GM21529 (cell line): ENCODE measurements around the gene LLPH.

Experiments
- ATAC-seq: cut with Tn5 transposase; IDR thresholded peaks from one replicate; pipeline ENCODE4 v1.9.1; 2021; ENCODE audit not compliant: unreplicated experiment

The LLPH gene

GRCh38 chr12:66103016-66103913 lies 27.3 kb downstream of the LLPH start:
- ATAC-seq, result no peak

- ATAC-seq, result peak; percentile 68
Observed at GRCh38 chr12:66092559-66093269, 37.8 kb downstream of the LLPH start.

- no peak for ATAC-seq
Observed at GRCh38 chr12:66090157-66090556, 40.4 kb downstream of the LLPH start.

DNA sequence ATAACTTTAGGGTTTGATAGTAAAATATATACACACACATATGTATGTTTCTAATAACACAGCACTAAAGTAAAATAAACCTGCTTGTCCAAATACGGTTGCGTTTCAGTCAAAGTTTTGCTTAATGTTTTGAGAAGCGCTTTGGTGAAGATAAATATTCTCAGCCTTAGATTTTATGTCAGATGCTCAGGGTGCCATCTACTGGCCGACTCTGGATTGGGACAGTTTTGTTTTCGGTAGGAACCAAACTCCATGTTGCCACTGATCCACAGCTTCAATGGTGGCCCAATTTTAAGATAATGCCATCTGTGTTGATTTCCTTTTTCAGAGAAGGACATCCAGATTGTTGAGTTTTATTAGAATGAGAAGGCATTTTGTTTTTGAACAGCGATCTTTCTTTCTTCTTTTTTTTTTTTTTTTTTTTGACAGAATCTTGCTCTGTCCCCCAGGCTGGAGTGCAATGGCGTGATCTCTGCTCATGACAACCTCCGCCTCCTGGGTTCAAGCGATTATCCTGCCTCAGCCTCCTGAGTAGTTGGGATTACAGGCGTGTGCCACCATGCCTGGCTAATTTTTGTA lies 43.1 kb downstream of the LLPH start:
- ATAC-seq, result peak; percentile 82

DNA sequence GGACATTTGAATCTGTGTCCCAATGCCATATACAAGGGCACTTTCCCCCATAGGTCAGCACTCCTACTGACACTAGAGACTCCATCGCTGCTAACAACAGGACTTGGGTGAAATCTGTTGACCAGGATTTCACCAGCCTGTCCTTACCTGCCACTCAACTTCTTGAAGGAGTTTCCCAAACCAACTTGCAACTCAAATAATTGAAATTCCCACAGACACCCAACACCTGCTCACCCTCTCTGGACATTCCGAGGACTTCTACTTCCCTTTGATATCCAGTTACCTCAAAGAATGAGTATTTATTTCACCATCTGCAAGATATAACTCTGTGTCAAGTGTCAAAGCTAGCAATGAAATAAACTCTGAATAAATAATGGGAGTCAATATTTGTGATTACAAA lies 44.6 kb downstream of the LLPH start:
- ATAC-seq, result no peak

DNA sequence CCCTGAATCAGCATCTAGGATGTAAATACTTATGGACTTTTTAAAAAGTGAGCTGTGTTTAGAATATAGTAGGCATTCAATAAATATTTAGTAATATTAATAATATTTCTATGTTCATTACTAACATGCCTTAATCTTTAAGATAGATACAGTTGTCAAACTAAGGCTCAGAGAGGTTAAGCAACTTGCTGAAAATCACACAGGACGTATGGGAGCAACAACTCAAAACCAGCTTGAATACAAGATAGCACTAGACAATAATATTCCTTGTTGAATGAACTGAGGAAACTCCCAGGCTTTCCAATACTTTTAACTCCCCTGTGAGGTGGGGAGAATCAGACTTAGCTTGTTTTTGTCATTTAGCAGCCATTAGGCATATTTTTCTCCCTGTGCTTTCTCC lies 45.3 kb downstream of the LLPH start:
- ATAC-seq, result no peak

- ATAC-seq, result no peak
Observed at GRCh38 chr12:66083766-66084165, 46.8 kb downstream of the LLPH start.

DNA sequence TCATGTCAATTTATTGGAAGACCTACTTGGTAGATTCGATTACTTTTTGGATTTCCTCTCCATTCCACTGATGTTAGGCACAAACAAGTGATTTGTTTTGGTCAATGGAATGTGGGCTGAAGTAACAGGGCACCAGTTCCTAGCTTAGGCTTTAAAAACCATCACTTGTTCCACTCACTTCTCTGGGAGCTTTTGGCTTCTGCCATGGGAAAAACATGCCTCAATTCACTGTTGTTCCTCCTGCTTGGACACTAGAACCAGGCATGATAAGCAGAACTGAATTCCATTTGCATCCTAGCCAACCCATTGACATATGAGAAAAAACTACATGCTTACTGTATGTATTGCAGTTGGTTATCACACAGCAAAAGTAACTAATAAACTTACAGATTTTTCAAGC lies 47.8 kb downstream of the LLPH start:
- no peak for ATAC-seq

GRCh38 chr12:66080791-66081190 lies 49.8 kb downstream of the LLPH start:
- no peak for ATAC-seq

DNA sequence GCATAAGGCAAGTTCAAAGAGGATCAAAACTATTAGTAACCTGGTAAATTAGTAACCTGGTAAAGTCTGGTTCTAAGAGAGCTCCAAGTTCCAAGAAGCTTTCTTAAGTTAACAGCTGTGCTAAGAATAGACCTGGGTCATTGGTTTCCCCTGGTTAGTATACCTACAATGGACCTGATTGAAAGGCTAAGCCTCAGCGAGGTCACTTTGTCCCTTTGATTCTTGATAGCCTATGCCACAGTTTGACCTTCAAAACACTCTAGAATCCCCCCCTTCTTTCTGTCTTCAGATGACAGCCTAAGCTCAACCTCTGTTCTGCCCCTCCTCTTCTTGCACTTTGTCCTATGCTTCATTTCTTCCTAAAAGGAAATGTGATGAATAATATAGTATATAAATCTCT lies 53.0 kb downstream of the LLPH start:
- ATAC-seq, result no peak

DNA sequence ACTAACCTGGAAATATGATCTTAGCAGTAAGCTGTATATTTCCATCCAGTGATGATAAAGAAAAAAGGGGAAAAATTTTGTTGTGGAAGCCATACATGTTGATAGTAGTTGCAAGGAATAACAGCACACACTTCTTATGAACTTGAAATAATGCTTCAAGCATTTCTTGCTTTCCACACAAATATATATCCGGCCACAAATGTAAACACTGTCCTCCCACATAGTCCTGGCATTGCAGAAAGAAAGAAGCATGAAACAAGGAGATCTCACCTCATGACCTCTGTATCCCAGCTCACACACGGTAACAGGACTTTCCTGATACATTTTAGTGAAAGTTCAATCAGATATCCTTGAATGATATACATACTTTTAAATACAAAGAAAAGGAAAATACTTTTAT lies 56.0 kb downstream of the LLPH start:
- ATAC-seq, result no peak

DNA sequence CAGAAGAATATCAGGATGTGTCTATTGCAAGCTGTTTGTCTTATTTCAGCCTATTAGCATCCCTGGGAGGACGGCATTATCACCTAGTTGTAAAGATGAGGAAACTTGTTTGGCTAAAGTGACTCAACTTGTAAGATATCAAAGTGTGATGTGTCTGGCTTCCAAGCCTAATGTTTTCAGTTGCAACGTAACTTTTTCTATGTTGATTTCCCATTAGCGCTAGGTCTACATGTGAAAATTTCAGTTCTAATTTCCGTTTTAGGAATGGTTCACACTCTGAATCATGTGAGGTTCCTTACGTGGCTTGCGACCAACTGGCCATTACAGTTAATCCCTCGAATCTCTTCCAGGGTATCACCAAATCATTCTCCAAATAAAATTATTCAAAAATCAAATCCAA lies 58.0 kb downstream of the LLPH start:
- ATAC-seq, result peak; percentile 64

DNA sequence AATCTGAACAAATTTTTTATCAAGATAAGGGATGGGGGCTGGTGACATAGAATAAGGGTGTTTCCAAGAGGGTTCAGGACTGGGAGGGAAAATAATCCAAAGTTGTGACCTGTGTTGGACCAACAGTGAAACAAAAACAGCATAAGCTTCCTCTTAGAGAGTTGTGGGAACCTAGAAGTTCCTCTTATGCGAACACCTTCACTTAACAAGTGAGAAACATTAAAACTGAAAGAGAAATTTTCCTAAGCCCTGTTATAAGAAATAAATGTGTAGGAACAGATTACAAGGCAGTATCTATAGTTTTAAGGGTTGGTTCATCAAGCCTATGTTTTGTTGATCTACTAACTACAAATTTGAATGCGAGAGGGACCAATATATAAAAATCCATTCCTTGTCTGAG lies 58.4 kb downstream of the LLPH start:
- peak; percentile 80 for ATAC-seq

GRCh38 chr12:66071549-66071948 lies 59.0 kb downstream of the LLPH start:
- ATAC-seq, result no peak

DNA sequence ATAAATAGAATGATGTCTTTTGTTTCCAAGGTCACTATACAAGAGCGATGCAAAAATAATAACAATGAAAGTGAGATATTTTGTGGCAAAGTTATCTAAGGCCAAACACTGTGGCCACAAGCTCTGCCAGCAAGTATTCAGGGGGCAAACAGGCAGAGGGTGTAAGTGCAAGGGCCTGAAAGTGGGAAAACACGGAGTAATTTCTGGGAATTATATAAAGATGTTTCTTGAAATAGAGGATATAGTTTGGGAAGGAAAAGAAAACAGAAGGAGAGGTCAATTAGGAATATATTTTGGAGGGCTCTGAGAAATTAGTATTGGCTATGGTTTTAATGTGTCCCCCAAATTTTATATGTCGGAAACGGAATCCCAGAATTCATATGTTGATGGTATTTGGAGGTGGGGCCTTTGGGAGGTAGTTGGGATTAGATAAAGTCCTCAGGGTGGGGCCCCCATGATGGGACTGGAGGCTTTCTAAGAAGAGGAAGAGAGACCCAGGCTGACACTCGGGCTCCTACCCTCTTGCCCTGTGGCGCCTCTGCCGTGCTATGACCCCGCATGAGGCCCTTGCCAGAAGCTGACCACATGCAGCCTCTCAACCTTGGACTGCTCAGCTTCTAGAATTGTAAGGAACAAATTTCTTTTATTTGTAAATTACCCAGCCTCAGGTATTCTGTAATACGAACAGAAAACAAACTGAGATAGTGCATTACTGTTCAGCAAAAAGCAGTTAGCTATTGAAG lies 60.0 kb downstream of the LLPH start:
- ATAC-seq, result no peak

GRCh38 chr12:66066929-66067523 lies 63.5 kb downstream of the LLPH start:
- peak; percentile 22 for ATAC-seq
